Stimulated activated CD8-positive, alpha-beta memory T cell treated with anti-CD3 and anti-CD28 coated beads, Interleukin-4, amount 100 ng/mL, for 4 hours (primary cell): ENCODE measurements around the gene NKTR.
A peak's percentile ranks its signal among the peaks of the same experiment; 100 is the strongest.
"Not testable (repeated sequence)": the region's sequence is repeated elsewhere in the genome, so short reads cannot be mapped to it uniquely, and the experiment has no call there.

Experiments used
- DNase-seq, 2 donors: peaks; one replicate each; pipeline ENCODE4 v3.0.0-alpha.2; 2020; ENCODE audit warnings: low read depth in 2 of 2, low spot score in 1 of 2

Gene NKTR

DNA sequence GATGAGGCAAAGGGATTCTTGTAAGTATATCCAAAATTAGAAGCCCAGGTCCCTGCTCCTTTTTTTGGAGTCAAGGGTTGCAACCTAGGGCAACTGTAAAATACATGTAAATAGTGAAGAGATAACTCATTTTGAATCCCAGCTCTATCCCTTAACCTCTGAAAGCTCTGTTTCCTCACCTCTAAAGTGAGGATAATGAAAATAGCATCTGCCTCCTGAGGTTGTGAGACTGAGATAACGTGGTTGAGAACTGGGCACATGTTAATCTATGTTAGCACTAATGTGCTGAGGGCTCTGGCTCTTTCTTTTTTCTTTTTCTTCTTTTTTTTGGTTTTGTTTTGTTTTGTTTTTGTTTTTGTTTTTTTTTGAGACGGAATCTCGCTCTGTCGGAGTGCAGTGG lies 4.8 kb upstream of the NKTR start:
- DNase-seq: no peak

- DNase-seq: not testable (repeated sequence)
These were observed 3.4 kb upstream of the NKTR start for GRCh38 chr3:42597098-42597497.

DNA sequence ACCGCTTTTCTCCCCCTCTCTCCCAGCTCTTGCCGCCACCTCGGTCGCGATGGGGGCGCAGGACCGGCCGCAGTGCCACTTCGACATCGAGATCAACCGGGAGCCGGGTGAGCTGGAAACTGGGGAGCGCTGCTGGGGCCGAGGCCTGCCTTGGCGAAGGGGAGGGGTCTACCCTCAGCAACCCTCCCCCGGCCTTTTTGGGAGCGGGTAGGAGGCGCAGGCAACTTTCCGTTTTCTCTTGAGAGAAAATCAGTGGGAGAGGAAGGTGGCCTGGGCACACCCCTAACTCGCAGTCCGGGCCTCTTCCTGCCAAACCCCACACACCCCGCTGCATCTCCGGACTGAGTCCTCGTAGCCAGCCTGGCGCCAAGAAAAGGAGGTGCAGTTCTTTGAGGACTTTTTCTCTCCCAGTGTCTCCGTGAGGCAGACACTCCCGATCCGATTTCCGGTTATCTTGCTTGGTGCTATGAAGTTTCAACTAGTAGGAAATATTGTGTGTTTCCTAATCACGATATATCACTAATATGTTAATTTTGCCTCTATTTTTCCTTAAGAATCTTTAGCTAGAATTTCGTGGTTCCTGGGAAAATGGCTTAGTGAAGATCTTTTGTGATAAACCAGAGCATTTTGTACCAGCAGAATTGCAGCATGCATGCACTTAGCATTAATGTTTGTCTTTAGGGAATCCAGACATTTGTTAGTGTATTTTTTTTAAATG lies 631 bp downstream of the NKTR start:
- DNase-seq: peak in 1 of 2 donors; percentile 2

GRCh38 chr3:42601896-42602581 lies 1.6 kb downstream of the NKTR start:
- DNase-seq: no peak

- DNase-seq: no peak
These were observed 2.5 kb downstream of the NKTR start for GRCh38 chr3:42602961-42603360.

DNA sequence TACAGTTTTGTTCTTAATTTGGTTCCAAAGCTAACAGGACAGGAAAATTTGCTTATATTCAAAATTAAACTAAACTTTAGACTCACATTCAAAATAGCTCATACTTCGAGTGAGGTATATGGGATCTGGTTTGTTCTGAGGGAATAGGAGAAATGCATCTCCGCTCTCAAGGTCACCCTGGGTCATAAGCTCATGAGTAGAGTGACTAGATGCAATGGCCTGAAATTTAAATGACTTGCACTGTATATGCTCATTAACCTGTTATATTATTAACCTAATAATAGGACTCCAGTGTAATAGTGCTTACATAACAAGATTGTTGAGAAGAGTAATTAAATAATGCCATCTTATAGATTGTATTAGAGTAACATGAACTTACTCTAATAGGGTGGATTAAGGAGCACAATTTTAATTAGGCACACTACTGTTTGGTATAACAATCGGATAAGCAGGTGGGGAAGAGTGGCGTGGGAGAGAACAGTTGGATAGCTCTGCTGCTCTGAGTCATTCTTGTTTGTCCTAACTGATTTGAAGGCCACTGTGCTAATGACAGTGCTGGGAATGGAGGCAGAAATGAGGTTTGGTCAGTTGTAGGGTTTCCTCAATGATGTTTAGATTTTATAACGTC lies 5.2 kb downstream of the NKTR start:
- DNase-seq: no peak

DNA sequence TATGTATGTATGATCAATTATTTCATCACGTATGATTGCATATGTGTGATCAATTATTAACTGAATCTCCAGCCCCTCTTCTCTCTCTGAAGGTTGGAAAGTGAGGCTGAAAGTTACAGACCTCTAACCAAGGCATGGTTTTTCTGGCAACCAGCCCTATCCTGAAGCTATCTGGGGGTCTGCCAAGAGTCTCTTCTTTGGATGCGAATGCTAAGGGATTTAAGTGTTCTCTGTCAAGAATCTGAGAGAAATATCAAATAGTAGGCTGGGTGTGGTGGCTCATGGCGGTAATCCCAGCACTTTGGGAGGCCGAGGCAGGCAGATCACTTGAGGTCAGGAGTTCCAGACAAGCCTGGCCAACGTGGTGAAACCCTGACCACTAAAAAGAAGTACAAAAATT lies 8.1 kb downstream of the NKTR start:
- DNase-seq: no peak

GRCh38 chr3:42610976-42611375 lies 10.5 kb downstream of the NKTR start:
- no peak for DNase-seq

DNA sequence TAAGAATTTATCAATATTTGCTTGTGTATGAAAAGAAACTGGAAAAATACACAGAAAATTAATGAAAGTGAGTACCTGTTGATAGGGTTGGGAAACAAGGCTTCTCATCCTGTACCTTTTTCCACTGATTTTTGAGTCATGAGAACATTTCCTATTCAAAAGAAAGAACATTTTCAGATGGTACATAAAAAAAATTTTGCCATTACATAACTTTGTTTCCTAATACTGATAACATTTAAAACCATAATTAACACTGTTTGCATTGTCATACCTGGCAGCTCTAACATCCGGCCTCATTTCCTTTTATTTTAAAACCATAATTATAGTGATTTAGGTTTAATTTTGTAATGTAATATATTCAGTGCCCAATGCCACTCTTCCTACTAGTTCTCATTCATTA lies 11.7 kb downstream of the NKTR start:
- DNase-seq: no peak

DNA sequence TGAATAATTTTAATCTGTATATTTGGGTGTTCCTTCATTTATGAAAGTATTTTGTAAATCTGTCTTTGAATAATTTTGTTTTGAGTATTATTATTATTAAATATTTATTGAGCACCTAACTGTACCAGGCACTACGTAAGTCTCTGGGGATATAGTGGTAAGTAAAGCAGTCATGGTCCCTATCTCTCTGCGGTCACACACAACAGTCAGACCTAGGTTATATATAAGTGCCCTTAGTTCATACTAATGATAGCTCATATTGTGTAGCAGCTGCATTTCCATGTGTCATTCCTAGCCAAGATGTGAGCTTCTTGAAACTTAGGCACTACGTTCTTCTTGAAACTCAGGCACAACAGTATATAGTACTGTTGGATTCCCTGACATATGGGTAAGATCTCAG lies 12.4 kb downstream of the NKTR start:
- DNase-seq: no peak

GRCh38 chr3:42613462-42613861 lies 13.0 kb downstream of the NKTR start:
- no peak for DNase-seq

GRCh38 chr3:42631620-42632019 lies 31.1 kb downstream of the NKTR start:
- no peak for DNase-seq

DNA sequence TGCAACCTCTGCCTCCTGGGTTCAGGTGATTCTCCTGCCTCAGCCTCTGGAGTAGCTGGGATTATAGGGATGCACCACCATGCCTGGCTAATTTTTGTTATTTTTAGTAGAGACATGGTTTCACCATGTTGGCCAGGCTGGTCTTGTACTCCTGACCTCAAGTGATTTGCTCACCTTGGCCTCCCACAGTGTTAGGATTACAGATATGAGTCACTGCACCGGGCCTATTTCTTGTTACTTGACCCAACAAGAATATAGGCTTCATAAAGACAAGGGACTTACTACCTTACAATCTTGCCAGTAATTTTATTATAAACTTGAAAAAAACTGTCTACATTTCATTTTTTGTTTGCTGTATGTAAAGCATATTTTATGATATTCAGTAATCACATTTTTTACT lies 31.7 kb downstream of the NKTR start:
- DNase-seq: no peak

DNA sequence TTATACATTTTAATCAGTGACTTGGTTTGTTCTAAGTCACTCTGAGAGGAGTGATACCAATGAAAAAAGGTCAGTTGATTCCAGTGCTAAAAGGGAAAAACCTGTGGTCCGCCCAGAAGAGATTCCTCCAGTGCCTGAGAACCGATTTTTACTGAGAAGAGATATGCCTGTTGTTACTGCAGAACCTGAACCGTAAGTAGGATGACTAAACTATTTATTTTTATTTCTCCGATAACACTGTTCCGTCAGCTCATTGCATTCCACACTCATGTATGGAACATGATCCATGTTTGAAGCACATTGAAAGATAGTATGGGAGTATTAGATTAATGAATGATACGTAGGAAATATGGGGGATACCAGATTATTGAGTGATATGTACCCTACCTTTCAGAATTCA lies 33.1 kb downstream of the NKTR start:
- DNase-seq: no peak

DNA sequence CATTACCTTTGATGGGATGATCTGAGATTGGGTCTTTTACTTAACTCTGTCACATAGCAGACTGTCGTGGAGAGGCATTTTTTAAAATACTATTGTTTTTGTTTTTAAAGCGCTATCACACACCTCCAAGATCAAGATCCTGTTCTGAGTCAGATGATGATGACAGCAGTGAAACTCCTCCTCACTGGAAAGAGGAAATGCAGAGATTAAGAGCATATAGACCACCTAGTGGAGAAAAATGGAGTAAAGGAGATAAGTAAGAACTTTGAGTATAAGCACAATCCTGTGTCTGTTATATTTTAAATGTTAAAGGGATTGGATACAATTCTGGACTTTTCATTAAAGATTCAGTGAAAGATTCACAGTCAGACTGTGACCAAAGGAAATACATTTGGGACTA lies 34.6 kb downstream of the NKTR start:
- no peak for DNase-seq

- no peak for DNase-seq
These were observed 36.5 kb downstream of the NKTR start for GRCh38 chr3:42637001-42637400.

- no peak for DNase-seq
These were observed 37.9 kb downstream of the NKTR start for GRCh38 chr3:42638339-42638842.

- no peak for DNase-seq
These were observed 38.7 kb downstream of the NKTR start for GRCh38 chr3:42639192-42639591.

DNA sequence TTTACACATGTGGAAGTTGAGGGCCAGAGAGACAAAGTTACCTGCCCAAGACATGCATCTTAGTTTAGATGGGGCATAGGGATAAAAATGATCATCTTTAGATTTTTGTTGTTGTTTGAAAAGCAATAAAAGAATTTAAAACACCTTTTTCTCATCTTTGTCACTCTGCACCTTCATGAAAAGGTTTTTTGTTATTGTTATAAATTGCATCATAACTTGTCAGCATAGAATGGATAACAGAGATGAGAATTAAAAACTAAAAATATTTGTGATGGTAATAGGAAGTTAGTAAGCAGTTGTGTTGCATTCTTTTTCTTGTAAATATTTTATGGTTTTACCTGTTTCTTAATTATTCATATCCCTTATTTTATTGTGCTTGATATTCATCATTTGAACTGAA lies 39.6 kb downstream of the NKTR start:
- DNase-seq: no peak

DNA sequence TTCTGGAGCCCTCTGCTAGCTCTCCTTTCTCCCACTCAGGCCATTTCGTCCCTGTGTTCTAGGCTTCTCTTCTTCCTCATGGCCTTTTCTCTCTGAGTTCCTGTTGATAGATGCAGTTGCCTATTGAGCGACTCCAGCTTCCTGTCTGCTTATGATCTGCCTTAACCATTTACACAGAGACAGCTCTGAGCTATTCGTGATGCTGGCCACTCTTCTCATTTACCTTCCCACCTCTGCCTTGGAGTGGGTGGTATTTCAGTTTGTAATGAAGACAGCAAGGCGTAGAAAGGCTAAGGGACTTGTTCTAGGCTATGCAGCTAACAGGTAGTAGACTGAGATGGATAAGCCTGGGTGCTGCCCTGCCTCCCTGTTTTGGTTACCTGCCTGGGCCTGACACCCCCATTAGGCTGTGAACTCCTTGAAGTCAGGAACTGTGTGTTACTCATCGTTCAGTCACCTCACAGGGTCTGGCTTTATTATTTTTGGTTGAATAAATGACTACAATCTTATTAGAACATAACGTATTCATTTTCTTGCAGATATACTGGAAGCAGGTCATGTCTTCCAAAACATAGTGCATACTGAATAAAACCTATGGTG lies 40.4 kb downstream of the NKTR start:
- DNase-seq: no peak

- no peak for DNase-seq
These were observed 47.5 kb downstream of the NKTR start for GRCh38 chr3:42647821-42648459.
